ENCODE measurements around the gene IL17C.

- TF ChIP-seq, protein P1, sequence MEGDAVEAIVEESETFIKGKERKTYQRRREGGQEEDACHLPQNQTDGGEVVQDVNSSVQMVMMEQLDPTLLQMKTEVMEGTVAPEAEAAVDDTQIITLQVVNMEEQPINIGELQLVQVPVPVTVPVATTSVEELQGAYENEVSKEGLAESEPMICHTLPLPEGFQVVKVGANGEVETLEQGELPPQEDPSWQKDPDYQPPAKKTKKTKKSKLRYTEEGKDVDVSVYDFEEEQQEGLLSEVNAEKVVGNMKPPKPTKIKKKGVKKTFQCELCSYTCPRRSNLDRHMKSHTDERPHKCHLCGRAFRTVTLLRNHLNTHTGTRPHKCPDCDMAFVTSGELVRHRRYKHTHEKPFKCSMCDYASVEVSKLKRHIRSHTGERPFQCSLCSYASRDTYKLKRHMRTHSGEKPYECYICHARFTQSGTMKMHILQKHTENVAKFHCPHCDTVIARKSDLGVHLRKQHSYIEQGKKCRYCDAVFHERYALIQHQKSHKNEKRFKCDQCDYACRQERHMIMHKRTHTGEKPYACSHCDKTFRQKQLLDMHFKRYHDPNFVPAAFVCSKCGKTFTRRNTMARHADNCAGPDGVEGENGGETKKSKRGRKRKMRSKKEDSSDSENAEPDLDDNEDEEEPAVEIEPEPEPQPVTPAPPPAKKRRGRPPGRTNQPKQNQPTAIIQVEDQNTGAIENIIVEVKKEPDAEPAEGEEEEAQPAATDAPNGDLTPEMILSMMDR (IDR thresholded peaks at IDR 0.05) = no peak
- TF ChIP-seq ZFX (IDR thresholded peaks at IDR 0.05; ENCODE audit: borderline replicate concordance) = no peak
Measured at GRCh38 chr16:88600539-88600896, 37.9 kb upstream of the IL17C start.

Data from 22Rv1 (cell line).